Vagina (tissue), 2 donors: Measurements from ENCODE around the gene TUT4.

ENCODE experiments used
- CTCF ChIP-seq, 3 experiments: fragments of 450-650 bp in 2 of 3; fragments of 200-600 bp in 1 of 3; sonication (generic) in 1 of 3; IDR thresholded peaks; one replicate each; pipeline ENCODE4 v1.5.1; 2017 to 2019; ENCODE audit warnings: antibody characterized with exemption in 3 of 3, mild to moderate bottlenecking in 2 of 3, moderate library complexity in 2 of 3
- POLR2A ChIP-seq, 2 donors: fragments of 450-650 bp; IDR thresholded peaks; one replicate each; pipeline ENCODE4 v1.6.1; 2017; ENCODE audit warnings: antibody characterized with exemption in 2 of 2, mild to moderate bottlenecking in 2 of 2, moderate library complexity in 2 of 2

GRCh38 chr1:52400131-52400530 lies 152.8 kb downstream of the TUT4 start:
- no peak for TF ChIP-seq POLR2A (IDR thresholded peaks at IDR 0.05)
- TF ChIP-seq CTCF (IDR thresholded peaks at IDR 0.05): no peak
